Activated T-helper 9 cell treated with anti-CD3 and anti-CD28 coated beads, Interleukin-2, amount 50 U/mL, for 16 hours (primary cell): ENCODE measurements around the gene UBE2D2.

ENCODE experiments used
- DNase-seq: peaks from one replicate; pipeline ENCODE4 v3.0.0-alpha.2; 2020; ENCODE audit warnings: low read depth

UBE2D2 gene

GRCh38 chr5:139648205-139649081 lies 87.3 kb downstream of the UBE2D2 start, which contains the start of gene CXXC5:
Gene CXXC5, plus strand, starts transcription at chr5:139648349. Its CDS starts 32,175 bp downstream, at chr5:139680524.
- peak; percentile 24 for DNase-seq

GRCh38 chr5:139649082-139649991 lies 88.2 kb downstream of the UBE2D2 start:
- DNase-seq, result no peak

GRCh38 chr5:139650031-139650688 lies 89.0 kb downstream of the UBE2D2 start:
- DNase-seq, result no peak

- DNase-seq, result no peak
Measured at GRCh38 chr5:139650689-139651042, 89.5 kb downstream of the UBE2D2 start.

GRCh38 chr5:139651043-139651834 lies 90.1 kb downstream of the UBE2D2 start:
- no peak for DNase-seq

GRCh38 chr5:139651853-139652787 lies 91.0 kb downstream of the UBE2D2 start:
- DNase-seq, result peak; percentile 26

GRCh38 chr5:139652788-139653241 lies 91.7 kb downstream of the UBE2D2 start:
- no peak for DNase-seq

GRCh38 chr5:139653616-139654015 lies 92.5 kb downstream of the UBE2D2 start:
- DNase-seq, result no peak

- no peak for DNase-seq
Measured at GRCh38 chr5:139654464-139654863, 93.3 kb downstream of the UBE2D2 start.

- DNase-seq, result no peak
Measured at GRCh38 chr5:139654871-139655491, 93.8 kb downstream of the UBE2D2 start.

GRCh38 chr5:139655727-139656271 lies 94.7 kb downstream of the UBE2D2 start:
- no peak for DNase-seq

GRCh38 chr5:139657363-139658321 lies 96.5 kb downstream of the UBE2D2 start:
- no peak for DNase-seq

- no peak for DNase-seq
Measured at GRCh38 chr5:139658501-139658927, 97.4 kb downstream of the UBE2D2 start.

GRCh38 chr5:139658928-139659667 lies 98.0 kb downstream of the UBE2D2 start:
- no peak for DNase-seq

GRCh38 chr5:139659695-139660101 lies 98.6 kb downstream of the UBE2D2 start:
- no peak for DNase-seq

- DNase-seq, result no peak
Measured at GRCh38 chr5:139660105-139660922, 99.2 kb downstream of the UBE2D2 start.
